Activated naive CD8-positive, alpha-beta T cell treated with anti-CD3 and anti-CD28 coated beads, Interleukin-2, amount 50 U/mL, for 16 hours (primary cell): Measurements from ENCODE around the gene CLK1.
A peak's percentile ranks its signal among the peaks of the same experiment; 100 is the strongest.
"Not testable (repeated sequence)": the region's sequence is repeated elsewhere in the genome, so short reads cannot be mapped to it uniquely, and the experiment has no call there.

Experiments
- DNase-seq: peaks from one replicate; pipeline ENCODE4 v3.0.0-alpha.2; 2020; ENCODE audit warnings: low read depth, low spot score

CLK1 gene

DNA sequence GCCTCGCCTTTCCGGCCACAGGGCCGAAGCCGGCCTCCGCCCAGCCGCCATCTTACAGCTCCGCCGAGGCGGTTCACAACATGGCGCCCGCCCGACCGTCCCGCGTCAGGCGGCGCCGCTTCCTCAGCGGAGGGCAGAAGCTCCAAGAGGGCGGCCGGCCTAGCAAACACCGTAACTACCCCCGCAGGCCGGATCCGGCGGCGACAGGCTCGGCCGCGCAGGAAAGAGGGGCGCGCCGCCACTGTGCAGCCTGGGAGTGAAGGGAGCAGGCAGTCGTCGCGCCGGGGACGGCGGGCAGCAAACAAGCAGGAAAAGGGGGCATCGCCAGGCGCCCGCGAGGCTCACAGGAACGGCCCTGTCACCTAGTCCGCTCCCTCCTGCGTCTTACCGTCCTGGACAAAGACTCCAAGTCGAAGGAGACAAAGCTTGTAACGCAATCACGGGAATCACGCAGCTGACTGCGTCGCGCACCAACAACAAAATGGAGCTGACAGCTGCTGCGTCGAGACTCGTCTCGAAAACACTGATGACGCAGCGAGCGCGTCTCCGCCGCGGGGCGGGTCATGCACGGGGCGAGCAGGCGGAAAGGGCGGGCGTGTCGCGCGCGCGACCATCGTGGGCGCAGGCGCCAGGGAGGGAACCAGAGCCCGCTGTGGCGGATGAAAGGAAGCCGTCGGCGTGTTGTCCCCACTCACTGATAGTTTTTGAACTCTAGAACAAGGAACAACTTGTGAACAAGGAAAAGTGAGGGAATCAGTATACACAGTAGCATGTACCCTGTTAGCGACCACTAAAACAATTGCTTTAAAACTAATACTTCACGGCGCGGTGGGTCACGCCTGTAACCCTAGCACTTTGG lies at the start of gene CLK1:
CLK1 (minus strand) TSS at position 483 of the 859 bp plus-strand sequence. CDS start 2,796 bp downstream, outside the sequence.
- peak; percentile 93 for DNase-seq

DNA sequence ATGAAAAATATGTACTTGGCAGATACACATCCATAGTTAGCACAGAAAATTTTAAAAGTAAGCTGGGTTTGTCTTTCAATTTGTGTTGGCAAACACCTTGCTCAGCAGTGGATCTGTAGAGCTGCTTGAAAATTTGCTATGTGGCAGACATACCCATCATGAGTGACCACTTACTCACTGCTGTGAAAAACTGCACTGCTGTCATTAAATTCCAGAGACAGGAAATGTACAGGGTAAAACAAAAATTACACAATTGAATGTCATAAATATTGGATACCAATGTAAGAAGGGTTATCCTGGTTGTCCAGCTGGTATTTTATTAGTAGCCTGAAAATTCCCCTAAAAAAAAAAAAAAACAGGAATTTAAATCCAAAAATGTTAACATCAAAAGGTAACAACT lies 49.2 kb upstream of the CLK1 start:
- DNase-seq: no peak

DNA sequence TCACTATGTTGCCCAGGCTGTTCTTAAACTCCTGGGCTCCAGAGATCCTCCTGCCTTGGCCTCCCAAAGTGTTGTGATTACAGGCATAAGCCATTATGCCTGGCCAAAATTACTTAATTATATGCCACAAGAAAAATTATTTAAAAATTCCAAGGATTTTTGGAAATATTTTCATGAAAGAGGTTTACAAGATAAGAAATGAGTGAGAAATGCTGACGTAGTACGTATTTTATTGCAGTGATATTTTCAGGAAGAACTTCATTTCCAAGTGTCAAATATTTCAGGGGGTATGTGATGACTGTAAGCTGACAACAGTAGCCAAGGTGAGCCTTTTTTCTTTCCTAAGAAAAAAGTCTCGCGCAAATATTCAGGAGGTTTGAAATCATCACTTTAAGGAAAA lies 45.5 kb upstream of the CLK1 start:
- no peak for DNase-seq

DNA sequence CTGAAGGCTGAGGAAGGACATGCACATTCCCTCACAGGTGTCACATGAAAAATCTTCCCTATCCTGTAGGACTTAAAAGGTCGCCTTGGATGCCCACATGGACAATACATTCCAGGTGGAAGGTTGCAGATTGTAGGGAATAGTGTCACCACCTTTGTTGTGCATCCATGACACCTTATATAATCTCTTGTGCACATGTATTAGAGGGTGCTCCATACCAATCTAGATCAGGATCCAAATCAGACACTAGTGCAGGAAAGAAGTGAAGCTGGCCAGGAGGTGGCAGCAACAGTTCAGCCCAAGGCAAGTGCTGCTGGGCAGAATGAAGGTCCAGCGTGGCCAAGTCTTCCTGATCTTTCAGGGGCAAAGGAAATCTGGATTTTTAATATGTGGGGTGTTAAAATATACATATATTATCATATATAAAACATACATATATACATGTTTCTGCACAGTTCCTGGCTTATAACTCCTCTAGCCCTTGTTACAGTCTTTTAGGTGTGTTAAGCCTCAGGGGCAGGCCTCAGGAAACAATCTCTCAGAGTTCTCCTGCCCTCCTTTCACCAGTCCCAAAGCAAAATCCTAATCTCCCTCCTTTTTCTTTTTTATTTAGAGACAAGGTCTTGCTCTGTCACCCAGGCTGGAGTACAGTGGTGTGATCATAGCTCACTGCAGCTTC lies 41.3 kb upstream of the CLK1 start:
- DNase-seq: no peak

DNA sequence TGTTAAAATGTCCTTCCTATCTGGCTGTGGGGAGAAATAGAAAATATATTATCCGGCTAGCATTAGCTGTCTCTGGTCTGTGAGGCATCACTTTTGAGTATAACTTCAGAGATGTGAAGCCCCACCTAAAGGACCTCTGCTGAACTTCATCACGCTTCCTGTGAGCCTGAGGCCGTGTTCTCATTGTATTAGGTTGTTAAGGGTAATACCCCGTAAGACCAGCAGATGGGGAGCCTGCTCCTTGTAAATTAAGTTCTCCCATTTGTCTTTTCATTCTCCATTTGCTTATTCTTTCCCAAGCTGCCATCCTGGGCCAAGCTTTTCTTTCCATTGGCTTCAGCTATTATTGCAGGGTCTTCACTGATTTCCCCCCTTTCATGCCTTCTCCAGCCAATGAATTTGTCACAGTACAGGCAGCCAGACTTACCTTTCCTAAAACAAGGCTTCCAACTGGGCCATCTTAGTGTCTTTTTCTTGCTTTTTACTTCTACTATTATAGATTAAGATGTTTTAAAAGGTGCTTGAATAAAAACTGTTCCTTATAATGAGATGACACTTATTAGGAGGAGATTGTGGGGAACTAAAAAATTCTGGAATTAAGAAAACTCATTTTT lies 37.1 kb upstream of the CLK1 start:
- peak; percentile 28 for DNase-seq

DNA sequence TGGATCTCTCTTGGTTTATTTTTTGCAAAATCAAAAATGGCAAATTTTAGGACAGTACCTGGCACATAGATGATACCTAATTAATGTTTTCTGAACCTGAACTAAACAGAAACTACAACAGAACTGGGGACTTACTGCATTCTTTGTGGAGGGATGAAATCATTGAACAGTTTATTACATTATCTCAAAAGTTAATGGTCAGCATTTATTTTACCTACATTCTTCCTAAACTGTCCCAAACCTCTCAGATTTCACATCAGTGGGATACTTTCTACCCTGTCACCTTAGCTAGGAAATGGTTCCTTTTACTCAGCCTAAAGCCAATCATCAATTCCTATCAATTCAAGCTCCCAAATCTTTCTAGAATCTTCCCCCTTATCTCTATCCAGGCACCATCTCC lies 35.0 kb upstream of the CLK1 start:
- no peak for DNase-seq

DNA sequence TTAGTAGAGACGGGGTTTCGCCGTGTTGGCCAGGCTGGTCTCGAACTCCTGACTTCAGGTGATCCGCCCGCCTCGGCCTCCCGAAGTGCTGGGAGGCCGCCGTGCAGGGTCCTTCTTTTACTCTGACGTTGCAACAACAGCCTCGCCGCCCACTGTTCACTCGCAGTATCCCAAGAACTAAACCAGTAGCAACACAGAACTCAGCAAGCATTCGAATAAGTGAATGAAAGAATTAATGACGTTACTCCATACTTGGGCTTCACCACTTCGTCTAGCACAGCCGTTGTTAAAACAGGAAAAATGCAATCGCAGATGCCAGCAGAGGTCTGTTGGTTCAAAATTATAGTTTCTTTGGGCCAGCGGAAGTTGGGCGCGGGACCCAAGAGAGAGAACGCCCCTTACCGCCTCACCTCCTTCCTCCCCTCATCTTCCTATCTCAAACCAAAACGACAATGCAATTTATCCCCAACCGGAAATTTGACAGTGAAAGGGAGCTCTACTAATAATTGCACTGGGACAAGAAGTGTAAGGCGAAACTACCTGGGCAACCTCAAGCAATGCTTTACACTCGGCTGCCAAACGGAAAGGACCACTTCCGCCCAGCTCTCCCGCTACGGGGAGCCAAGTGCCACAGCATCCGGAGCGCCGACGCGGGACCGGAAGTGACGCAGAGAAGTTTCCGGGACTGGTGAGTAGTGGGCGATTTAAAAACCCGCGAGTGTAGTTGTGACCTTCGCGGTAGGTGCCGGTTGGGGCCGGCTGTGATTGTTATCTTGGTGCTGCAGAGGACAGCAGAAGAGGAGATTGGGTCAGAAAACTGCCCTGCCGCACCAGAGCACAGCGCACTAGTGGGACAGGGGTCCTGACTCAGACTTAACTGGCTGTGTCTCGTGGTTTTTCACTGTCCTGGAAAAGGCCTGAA lies 24.5 kb upstream of the CLK1 start, which contains the start of the genes NIF3L1 and PPIL3:
NIF3L1 (plus strand) TSS at position 668 of the 922 bp plus-strand sequence. CDS start 2,573 bp downstream, outside the sequence.
PPIL3 (minus strand) TSS at position 374 of the 922 bp plus-strand sequence. CDS start 1,462 bp downstream, outside the sequence.
- DNase-seq: peak; percentile 94

DNA sequence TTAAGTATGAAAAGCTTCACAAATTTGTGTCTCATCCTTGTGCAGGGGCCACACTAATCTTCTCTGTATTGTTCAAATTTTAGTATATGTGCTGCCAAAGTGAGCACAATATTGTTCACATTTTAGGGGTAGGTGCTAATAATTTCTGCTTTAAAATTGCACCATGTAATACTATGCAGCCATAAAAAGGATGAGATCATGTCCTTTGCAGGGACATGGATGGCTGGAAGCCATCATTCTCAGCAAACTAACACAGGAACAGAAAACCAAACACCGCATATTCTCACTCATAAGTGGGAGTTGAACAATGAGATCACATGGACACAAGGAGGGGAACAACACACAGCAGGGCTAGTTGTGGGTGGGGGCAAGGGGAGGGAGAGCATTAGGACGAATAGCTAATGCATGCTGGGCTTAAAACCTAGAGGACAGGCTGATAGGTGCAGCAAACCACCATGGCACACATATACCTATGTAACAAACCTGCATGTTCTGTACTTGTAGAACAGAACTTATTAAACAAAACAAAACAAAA lies 17.3 kb upstream of the CLK1 start:
- not testable (repeated sequence) for DNase-seq

DNA sequence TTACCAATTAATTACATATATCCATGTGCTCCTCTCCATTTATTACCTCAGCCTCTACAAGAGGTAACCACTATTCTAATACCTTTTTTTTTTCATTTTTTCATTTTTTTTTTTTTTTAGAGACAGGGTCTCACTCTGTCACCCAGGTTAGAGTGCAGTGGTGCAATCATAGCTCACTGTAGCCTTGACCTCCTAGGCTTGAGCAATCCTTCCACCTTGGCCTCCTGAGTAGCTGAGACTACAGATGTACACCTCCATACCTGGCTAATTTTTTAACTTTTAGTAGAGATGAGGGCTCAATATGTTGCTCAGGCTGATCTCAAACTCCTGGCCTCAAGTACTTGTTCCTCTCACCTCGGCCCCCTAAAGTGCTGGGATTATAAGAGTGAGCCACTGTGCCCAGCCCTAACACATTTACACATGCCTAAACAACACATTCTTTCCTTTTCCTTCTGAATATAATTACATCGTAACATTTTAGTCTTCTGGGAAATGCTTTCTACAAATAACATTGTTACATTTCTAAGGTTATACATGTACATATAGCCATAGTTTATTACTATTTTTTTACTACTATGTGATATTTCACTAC lies 13.9 kb upstream of the CLK1 start:
- DNase-seq: no peak

DNA sequence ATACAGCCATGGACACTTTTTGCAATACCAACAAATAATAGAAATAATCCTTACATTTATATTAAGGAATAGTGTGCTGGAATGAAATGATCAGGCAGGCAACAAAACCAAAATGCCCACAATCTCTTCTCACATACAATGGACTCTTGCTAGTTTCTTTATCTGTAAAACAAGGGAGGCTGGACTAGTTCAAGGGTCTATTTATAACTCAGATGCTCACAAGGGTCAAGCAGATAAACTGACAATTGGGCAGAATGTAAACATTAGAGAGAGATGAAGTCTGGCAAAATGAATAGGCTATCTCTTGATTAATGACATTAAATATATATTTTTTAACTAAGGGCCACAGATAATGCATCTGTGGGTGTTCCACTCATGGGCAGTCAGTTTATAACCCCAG lies 13.0 kb upstream of the CLK1 start:
- no peak for DNase-seq

DNA sequence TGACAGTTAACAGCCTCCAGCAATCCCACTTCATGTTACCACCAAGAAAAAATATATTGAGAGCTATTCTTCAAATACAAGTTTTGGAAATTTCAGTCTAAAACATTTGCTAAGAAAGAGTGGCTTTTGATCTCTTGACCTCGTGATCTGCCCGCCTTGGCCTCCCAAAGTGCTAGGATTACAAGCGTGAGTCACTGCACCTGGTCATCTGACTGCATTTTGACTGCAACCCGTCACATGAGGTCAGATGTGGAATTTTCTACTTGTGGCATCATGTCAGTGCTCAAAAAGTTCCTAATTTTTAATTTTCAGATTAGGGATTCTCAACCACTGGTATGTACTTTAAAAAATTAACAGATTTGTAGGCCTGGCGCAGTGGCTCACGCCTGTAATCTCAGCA lies 9.1 kb upstream of the CLK1 start:
- no peak for DNase-seq

DNA sequence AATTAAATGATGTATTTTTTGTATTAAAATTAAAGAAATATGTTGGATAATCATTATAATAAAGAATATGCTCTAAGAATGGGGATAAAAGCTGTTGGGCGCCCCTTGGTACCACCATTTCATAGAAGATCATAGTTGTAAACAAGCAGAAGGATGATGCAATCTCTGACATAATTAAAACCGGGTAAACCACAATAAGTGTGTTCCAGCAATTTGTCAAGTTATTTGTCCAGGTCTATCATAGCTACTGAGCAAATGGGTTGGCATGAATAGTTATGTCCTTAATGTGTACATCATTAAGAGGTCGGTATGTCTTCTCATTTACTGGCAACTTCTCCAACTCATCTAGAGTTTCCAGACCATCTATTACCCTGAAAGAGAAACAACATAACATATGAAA lies 6.7 kb upstream of the CLK1 start:
- no peak for DNase-seq

DNA sequence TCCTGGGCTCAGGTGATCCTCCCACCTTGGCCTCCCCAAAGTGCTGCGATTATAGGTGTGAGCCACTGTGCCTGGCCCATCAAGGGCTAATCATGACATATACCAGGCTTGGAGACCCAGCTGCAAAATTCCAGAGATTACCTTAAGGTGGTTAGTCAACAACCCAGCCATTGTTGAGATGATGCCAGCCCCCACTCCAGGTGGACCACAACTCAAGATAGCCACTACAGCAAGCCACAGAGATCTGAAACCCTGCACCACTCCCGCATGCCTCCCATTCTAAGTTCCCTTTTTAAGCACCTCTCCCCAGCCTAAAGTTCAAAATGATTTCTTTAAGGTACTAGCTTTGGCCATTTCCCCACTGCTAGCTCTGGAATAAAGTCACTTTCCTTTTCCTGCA lies 4.6 kb upstream of the CLK1 start:
- no peak for DNase-seq

DNA sequence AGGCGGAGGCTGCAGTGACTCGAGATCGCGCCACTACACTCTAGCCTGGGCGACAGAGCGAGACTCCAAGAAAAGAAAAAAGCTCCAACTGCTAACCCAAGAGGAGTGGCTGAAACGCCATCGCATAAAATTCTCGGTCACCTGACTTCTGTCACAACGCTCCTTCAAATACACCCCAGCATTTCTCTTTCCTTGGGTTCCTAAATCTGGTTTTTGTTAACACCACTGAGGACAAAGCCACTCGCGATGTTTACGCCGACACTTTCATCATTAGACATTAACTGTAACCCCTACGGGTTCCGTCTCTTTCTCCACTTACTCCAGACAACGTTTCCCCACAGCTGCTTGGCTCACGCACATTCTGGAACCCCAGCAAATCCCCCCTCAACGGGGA lies 679 bp downstream of the CLK1 start:
- DNase-seq: no peak

DNA sequence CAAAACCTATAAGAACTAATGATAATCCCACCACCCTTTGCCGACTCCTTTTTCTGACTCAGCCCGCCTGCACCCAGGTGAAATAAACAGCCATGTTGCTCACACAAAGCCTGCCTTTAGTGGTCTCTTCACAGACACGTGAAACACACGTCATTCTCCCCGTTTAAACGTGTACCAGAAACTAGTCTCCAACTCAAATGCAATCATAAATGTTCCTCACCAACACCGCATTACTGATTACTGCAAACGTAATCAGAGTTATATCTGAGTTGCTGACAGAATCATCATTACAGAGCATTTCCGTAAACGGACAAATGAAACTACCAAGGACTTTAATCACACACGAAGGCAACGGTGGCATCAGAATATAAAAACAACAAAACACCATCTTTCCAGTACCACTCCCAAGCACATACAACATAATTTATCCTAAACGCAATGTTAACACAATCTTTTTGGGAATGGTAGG lies 1.9 kb downstream of the CLK1 start:
- DNase-seq: peak; percentile 35

DNA sequence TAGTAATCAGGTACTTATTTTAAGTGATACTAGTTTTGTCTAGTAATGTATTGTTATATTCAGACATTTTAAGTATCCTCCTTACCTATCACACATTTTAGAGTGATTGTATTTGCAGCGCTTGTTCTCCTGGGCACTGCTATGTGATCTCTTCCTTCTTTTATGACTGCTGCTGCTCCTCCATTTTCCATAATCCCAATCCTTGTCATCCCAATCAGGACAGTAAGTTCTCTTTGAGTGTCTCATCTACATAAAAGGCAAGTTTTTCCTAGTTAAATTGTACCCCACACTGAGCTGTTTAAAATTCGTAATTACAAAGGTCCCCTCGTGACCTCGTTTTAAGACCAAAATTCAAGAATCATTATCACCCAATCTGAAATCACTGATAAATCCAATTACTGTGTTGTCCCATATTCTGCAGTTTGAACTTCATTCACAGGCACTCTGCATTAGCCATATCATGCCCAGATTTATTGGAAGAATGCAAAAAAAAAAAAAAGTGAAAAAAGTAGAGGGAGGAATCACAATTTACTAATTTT lies 2.8 kb downstream of the CLK1 start:
- no peak for DNase-seq

DNA sequence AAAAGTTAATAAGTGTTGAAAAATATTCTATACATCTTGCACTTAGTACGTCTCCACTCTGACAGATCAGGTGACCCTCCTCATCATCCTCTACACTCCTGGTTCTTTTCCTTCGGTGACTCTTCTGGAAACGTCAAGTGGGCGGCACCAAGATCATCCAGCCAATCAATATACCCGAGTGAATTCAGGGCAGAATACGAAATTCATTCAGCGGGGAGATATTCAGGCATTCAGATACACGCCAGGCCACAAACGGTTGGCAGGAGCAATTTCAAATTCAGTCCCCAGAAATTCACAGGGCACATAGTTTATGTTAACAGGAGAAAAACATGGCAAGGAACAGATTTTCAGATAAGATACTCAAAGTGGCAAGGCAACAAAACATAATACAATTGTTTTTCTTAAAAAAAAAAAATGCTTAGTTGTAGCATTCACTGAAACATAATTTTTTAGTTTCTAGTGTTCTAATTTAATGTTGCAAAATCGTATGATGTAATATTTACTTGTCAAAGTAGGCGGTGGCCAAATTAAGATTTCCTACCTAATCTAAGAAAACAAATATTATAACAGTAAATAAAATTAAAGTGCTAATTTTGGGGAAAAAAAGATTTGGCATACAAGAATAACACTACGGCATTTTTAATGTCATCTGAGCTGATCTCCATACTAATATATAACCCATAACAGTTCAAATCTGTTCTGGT lies 4.2 kb downstream of the CLK1 start:
- DNase-seq: no peak

DNA sequence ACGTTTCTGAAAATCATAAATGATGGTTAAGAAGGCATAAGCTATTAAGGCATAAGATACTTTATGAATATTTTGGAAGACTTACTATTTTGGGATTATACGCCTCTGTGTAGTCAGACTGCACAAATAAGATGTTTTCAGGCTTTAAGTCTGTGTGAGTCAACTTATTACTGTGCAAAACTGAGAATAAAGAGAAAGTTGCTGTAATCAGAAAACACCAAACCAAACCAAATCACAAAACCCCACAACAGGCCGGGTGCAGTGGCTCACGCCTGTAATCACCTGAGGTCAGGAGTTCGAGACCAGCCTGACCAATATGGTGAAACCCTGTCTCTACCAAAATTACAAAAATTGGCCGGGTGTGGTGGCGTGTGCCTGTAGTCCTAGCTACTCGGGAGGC lies 7.7 kb downstream of the CLK1 start:
- DNase-seq: no peak

DNA sequence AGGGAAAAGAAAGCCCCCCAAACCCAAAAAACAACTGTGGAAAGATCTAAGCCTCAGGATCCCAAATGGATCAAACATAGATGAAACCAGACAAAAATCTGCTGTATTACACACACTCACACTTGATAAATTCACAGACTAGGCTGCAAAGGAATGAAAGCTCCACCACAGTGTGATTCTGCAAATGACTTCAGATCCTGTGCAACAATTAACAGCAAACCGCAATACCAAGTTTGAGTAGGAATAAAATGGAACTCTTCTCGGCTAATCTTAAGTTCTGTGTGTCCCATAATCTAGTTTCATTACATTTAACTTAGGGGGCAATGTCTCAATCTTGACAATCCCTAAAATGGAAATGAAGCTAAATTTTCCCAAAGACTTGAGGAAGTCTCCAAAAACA lies 11.9 kb downstream of the CLK1 start:
- no peak for DNase-seq
